Central memory CD8-positive, alpha-beta T cell (primary cell): ENCODE results near the gene MED22.
A peak's percentile ranks its signal among the peaks of the same experiment; 100 is the strongest.
"Not testable (repeated sequence)": the region's sequence is repeated elsewhere in the genome, so short reads cannot be mapped to it uniquely, and the experiment has no call there.

Experiments used
- ATAC-seq: fragments of 150-1000 bp; cut with Tn5 transposase; replicated peaks from 2 replicates; pipeline ENCODE4 v1.10.0; 2022; ENCODE audit warnings: mild to moderate bottlenecking, moderate FRiP score, moderate number of reproducible peaks; ENCODE audit not compliant: poor library complexity, severe bottlenecking; ENCODE audit errors: extremely low read depth
- DNase-seq, 2 donors: peaks; one replicate each; pipeline ENCODE4 v3.0.0; 2021; ENCODE audit warnings: low spot score in 2 of 2
- H3K27ac Mint-ChIP-seq: one replicate; pipeline ENCODE4 v1.8.0; 2022; ENCODE audit warnings: low read depth, mild to moderate bottlenecking, moderate library complexity, mixed read lengths
- H3K27me3 Mint-ChIP-seq: one replicate; pipeline ENCODE4 v1.8.0; 2022; ENCODE audit warnings: mixed read lengths
- H3K36me3 Mint-ChIP-seq: one replicate; pipeline ENCODE4 v1.8.0; 2022; ENCODE audit warnings: mild to moderate bottlenecking, moderate library complexity, mixed read lengths; ENCODE audit not compliant: insufficient read depth
- H3K4me1 Mint-ChIP-seq: one replicate; pipeline ENCODE4 v1.8.0; 2022; ENCODE audit warnings: mixed read lengths
- H3K4me3 Mint-ChIP-seq: one replicate; pipeline ENCODE4 v1.8.0; 2022; ENCODE audit warnings: mild to moderate bottlenecking, moderate library complexity, mixed read lengths
- H3K9me3 Mint-ChIP-seq: one replicate; pipeline ENCODE4 v1.8.0; 2022; ENCODE audit warnings: mixed read lengths

The MED22 gene

DNA sequence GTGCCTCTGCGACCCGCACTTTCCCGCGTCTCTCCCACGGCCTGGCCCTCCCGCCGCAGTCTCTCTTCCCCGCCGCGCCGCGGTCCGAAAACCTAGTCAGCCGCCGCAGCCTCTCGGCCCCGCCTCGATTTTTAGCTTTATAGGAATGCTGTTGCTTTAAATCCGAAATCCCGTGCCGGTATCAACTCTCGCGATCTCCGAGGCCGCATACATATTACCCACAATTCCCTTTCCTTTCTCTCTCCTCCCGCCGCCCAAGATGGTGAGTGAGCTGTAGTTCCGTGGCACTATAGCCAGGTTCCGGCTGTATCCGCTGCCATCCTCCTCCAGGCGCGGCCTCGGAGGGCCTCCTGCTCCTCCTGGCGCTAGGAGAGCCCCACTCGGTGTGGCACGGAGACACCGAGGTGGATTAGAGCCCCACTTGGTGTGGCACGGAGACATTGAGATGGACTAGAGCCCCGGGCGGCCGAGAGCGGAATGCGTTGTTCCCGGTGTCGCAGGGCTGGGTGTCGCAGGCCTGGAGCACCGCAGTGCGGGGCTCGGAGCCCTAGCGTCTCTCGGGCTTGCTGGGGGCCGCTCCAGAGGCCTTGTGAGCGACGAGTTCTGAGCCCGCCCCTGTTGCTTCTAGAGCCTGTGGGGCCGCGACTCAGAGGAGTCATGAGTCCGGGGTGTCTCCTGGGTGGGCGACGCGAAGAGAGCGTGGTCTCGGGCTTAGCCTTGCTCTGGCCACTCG, at the start of gene MED22, which contains the start of gene RPL7A:
TSS of gene MED22 (minus strand) at position 147 of the 733 bp plus-strand sequence. CDS start 1,469 bp downstream, outside the sequence.
TSS of gene RPL7A (plus strand) at position 234 of the 733 bp plus-strand sequence. CDS start at position 260, 26 bp downstream.
- peak; percentile 80 to 88 for DNase-seq
- Mint-ChIP-seq H3K36me3 (peaks cover 59% of the 10 kb centered on the region), H3K27ac (peak within 1 kb of the TSS; percentile 96), H3K9me3 (no peaks in the 10 kb centered on the region), H3K27me3 (no peaks in the 10 kb centered on the region), H3K4me1 (peaks cover 46% of the 10 kb centered on the region), H3K4me3 (peak within 1 kb of the TSS; percentile 92)
- ATAC-seq = peak; percentile 90

DNA sequence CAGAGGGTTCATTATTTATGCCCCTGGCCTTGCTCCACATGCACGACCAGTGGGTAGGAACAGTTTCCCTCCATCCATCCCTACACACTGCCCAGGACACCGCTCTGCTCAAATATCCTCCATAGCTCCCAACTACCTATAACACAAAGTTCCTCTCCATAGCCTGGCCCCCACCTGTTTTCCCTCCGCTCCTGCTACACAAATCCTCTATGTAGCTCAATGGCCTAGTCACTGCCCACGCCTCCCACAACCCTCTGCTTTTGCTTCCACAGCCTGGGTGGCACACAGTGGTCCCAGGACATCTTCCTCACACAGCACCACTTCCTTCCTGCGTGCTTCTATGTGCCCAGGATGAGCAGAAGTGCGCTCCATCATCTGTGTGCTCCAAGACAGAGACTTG, 49.4 kb upstream of the MED22 start:
- Mint-ChIP-seq H3K9me3 (no peaks in the 10 kb centered on the region), H3K36me3 (peaks cover 5% of the 10 kb centered on the region), H3K27ac (no peak overlapping the region), H3K4me3 (no peak overlapping the region), H3K4me1 (no peaks in the 10 kb centered on the region), H3K27me3 (peaks cover 14% of the 10 kb centered on the region)
- ATAC-seq = no peak
- DNase-seq = no peak

DNA sequence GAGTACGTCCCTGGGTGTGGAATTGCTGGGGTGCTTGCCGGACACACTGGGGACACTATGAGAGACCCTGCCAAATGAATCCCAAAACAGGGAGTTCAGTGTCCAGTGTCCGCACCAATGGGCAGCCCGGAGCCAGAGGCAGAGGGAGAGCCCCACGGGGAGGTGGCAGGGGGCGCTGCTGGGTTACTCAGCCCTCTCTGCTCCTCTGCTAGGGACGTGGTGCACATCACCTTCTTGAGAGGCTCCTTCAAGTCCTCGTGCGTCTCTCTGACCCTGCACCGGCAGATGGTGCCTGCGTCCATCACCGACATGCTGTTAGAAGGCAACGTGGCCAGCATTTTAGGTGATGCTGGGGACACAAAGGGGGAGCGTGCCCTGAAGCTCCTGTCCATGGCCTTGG, 49.0 kb upstream of the MED22 start:
- no peak overlapping the region for H3K4me3 Mint-ChIP-seq
- ATAC-seq (no peak), DNase-seq (no peak)
- no peaks in the 10 kb centered on the region for H3K4me1 Mint-ChIP-seq
- peaks cover 5% of the 10 kb centered on the region for H3K36me3 Mint-ChIP-seq
- peaks cover 14% of the 10 kb centered on the region for H3K27me3 Mint-ChIP-seq
- no peaks in the 10 kb centered on the region for H3K9me3 Mint-ChIP-seq
- H3K27ac Mint-ChIP-seq = no peak overlapping the region

DNA sequence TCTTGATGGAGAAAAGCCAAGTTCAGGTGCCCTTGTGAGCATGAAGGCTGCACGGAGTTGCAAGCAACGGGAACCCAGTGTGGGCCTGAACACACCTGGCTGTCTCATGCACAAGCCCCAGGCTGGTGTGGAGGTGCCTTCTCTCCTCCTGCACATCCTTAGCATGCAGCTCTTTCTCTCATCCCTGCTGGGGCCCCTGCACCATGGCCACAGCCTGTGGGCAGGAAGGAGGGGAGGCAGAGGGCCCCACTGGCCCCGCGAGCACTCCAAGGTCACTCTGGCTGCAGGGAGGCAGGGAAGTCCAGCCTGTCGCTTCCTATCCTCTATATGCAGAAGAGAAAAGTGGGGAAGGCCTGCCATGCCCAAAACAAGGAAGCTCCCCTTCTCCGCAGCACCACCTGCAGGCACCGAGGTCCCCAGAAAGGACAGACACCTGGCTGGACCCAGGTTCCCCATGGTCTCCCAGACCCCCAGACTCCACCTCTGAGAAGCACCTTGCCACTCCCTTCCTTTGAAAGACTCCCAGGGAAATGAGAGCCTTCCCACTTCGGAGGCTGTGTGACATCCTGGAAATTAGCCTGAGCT, 46.8 kb upstream of the MED22 start:
- Mint-ChIP-seq H3K9me3 (no peaks in the 10 kb centered on the region), H3K4me1 (no peaks in the 10 kb centered on the region), H3K27me3 (peaks cover 25% of the 10 kb centered on the region), H3K27ac (no peak overlapping the region), H3K4me3 (no peak overlapping the region), H3K36me3 (peaks cover 1% of the 10 kb centered on the region)
- DNase-seq (no peak), ATAC-seq (no peak)

DNA sequence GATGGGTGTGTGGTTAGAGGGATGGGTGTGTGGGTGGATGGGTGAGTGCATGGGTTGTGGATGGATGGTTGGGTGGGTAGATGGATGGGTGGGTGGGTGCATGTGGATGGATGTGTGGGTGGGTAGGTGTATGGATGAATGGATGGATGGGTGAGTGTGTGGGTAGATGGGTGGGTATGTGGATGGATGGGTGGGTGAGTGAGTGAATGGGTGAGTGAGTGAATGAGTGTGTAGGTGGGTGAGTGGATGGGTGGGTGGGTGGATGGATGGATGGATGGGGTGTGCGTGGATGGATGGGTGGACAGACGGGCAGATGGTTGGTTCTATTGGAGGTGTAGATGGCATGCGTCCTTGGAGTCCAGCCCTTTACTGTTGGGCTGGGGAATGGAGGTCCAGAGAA, 45.5 kb upstream of the MED22 start:
- Mint-ChIP-seq H3K27me3 (peaks cover 30% of the 10 kb centered on the region), H3K27ac (no peak overlapping the region), H3K4me1 (no peaks in the 10 kb centered on the region)

DNA sequence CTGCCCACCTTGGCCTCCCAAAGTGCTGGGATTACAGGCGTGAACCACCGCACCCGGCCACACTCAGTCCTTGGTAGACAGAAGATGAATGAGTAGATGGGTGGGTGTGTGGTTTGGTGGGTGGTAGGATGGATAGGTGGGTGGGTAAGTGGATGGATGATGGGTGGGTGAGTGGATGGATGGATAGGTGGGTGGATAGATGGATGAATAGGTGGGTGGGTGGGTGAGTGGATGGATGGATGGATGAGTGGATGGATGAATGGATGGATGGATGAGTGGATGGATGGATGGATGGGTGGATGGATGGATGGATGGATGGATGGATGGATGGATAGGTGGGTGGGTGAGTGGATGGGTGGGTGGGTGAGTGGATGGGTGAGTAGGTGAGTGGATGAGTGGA, 44.4 kb upstream of the MED22 start:
- not testable (repeated sequence) for H3K9me3 Mint-ChIP-seq, H3K36me3 Mint-ChIP-seq, H3K27ac Mint-ChIP-seq, H3K4me3 Mint-ChIP-seq, DNase-seq, ATAC-seq, H3K4me1 Mint-ChIP-seq
- H3K27me3 Mint-ChIP-seq = peaks cover 30% of the 10 kb centered on the region

More for the DNA sequence above, 45.5 kb upstream of the MED22 start:
- H3K4me3 Mint-ChIP-seq = no peak overlapping the region
- no peaks in the 10 kb centered on the region for H3K9me3 Mint-ChIP-seq
- peaks cover 1% of the 10 kb centered on the region for H3K36me3 Mint-ChIP-seq
- ATAC-seq (no peak), DNase-seq (no peak)

DNA sequence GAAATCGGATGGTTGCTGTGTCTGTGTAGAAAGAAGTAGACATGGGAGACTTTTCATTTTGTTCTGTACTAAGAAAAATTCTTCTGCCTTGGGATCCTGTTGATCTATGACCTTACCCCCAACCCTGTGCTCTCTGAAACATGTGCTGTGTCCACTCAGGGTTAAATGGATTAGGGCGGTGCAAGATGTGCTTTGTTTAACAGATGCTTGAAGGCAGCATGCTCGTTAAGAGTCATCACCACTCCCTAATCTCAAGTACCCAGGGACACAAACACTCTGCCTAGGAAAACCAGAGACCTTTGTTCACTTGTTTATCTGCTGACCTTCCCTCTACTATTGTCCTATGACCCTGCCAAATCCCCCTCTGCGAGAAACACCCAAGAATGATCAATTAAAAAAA, 43.5 kb upstream of the MED22 start:
- not testable (repeated sequence) for H3K4me3 Mint-ChIP-seq, H3K27ac Mint-ChIP-seq, DNase-seq, H3K4me1 Mint-ChIP-seq, H3K9me3 Mint-ChIP-seq, H3K36me3 Mint-ChIP-seq, ATAC-seq
- H3K27me3 Mint-ChIP-seq = peaks cover 30% of the 10 kb centered on the region

DNA sequence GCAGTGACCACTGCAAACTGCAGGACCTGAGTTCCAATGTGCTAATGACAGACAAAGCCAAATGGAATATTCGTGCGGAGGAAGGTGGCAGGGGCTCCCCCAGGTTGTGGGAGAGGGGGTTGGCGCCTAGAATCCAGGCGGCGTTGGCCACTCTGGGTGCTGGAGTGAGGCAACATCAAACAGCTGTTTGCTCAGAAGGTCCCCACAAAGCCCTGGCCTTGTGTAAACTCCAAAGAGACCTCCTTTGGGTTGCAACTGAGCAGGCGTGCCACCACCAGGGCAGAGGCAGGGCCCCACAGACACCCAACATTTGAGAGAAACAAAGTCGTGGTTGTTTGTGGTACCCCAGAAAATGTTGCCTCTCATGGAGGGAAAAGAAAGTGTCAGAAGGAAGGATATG, 42.8 kb upstream of the MED22 start:
- no peak for ATAC-seq
- no peaks in the 10 kb centered on the region for H3K9me3 Mint-ChIP-seq
- H3K36me3 Mint-ChIP-seq = no peaks in the 10 kb centered on the region

DNA sequence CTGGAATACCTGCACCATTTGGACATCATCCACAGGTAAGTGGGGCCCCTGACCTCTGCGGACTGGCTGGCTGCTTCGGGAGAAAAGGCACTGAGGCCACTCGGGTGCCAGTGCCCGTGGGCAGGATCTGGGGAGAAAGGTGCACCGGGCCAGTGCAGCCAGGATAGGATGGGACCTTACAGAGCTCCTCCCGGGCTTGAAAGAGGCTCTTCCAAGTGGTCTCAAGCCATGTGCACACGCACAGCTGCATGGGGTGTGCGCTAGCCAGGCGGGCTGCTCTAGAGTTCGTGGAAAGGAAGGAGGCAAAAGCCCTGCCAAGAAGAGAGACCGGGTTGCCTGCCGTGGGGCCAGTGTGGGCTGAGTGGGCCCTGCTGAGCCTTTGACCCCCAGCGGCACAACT, 41.6 kb upstream of the MED22 start:
- DNase-seq = no peak
- Mint-ChIP-seq H3K4me3 (no peak overlapping the region), H3K36me3 (no peaks in the 10 kb centered on the region), H3K9me3 (no peaks in the 10 kb centered on the region), H3K27me3 (peaks cover 19% of the 10 kb centered on the region), H3K27ac (peak overlapping the region; percentile 48), H3K4me1 (no peaks in the 10 kb centered on the region)
- ATAC-seq = no peak

More for the DNA sequence above, 42.8 kb upstream of the MED22 start:
- no peaks in the 10 kb centered on the region for H3K4me1 Mint-ChIP-seq
- DNase-seq = no peak
- H3K27me3 Mint-ChIP-seq = peaks cover 30% of the 10 kb centered on the region
- H3K4me3 Mint-ChIP-seq = no peak overlapping the region
- no peak overlapping the region for H3K27ac Mint-ChIP-seq

DNA sequence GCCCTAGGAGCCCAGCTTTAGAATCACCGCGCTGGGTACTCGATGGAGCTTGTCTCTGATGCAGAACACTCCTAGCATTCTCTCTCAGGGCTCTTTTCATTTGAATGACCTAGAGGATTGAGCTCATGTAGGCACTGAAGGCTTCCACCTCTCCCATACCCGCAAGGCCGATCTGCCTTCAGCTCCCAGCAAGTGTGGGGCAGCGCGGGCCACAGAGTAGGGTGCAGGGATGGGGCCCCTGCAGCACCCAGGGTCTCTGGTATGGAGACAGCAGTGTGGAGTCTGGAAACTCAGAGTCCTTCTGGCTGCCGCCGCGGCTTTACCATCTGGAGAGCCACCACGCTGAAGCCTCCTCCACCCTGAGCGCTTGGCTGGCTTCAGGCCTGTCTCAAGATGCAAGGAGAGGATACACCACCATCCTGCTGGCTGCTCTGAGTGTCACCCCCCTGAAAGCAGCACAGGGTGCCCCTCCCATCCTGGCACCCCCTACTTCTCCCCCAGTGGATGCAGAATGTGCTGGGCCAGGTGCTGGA, 41.2 kb upstream of the MED22 start:
- Mint-ChIP-seq H3K36me3 (no peaks in the 10 kb centered on the region), H3K4me1 (no peaks in the 10 kb centered on the region), H3K4me3 (no peak overlapping the region), H3K27me3 (peaks cover 16% of the 10 kb centered on the region), H3K27ac (no peak overlapping the region), H3K9me3 (no peaks in the 10 kb centered on the region)
- DNase-seq (no peak), ATAC-seq (no peak)

DNA sequence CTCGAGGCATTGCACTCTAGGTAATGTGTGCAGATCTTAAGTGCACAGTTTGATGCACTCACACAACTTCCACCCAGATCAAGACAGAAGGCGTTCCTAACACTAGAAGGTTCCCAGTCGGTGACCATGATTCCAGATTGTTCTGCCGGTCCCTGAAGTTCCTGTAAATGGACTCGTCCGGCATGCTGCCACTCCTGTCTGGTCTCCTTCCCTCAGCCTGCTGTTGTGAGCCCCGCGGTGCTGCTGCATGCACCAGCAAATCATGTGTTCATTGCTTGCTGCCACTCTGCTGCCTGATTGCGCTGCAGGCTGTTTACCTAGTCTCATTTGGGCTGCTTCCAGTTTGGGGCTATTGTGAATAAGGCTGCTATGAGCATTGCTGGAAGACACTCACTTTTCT, 39.7 kb upstream of the MED22 start:
- Mint-ChIP-seq H3K4me3 (no peak overlapping the region), H3K36me3 (no peaks in the 10 kb centered on the region), H3K9me3 (no peaks in the 10 kb centered on the region)

DNA sequence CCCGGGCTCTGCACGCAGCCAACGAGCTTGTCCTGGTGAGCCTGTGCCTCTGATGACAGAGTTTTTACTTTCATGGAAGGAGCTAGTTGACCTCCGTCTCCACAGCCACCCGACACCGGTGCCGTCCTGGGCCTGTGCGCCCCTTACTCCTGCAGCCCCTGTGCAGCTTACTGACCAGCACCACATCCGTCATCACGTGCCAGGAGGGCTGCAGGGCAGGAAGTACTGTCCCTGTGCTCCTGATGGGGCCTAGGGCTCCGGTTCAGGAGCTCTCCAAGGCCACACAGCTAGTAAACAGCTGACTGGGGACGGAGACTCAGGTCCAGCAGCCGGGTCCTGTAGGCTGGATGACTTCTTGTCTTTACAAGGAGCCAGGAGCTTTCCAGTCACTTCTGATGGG, 38.4 kb upstream of the MED22 start:
- no peak overlapping the region for H3K27ac Mint-ChIP-seq
- no peaks in the 10 kb centered on the region for H3K4me1 Mint-ChIP-seq
- peaks cover 16% of the 10 kb centered on the region for H3K27me3 Mint-ChIP-seq
- H3K4me3 Mint-ChIP-seq = no peak overlapping the region
- H3K9me3 Mint-ChIP-seq = no peaks in the 10 kb centered on the region
- ATAC-seq (no peak), DNase-seq (no peak)
- H3K36me3 Mint-ChIP-seq = no peaks in the 10 kb centered on the region

More for the DNA sequence above, 39.7 kb upstream of the MED22 start:
- Mint-ChIP-seq H3K27ac (no peak overlapping the region), H3K27me3 (peaks cover 16% of the 10 kb centered on the region), H3K4me1 (no peaks in the 10 kb centered on the region)
- DNase-seq = no peak
- ATAC-seq = no peak

DNA sequence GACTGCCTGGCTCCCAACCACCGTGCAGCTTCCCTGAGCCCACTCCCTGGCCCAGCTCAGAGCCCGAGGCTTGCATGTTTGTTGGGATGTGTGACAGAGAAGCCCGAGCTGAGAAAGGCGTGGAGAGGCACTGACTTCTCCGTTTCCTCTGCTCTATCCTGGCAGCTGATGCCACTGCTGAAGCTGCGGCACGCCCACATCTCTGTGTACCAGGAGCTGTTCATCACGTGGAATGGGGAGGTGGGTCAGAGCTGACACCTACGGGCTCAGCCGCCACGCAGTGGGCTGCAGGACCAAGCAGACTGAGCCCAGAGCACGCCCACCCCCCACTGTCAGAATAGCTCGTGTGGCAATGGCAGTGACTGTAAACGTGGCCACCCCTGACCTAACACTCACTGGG, 37.5 kb upstream of the MED22 start:
- no peak for ATAC-seq
- no peak overlapping the region for H3K27ac Mint-ChIP-seq
- no peak overlapping the region for H3K4me3 Mint-ChIP-seq
- H3K4me1 Mint-ChIP-seq = no peaks in the 10 kb centered on the region
- H3K9me3 Mint-ChIP-seq = no peaks in the 10 kb centered on the region
- H3K36me3 Mint-ChIP-seq = no peaks in the 10 kb centered on the region
- peaks cover 12% of the 10 kb centered on the region for H3K27me3 Mint-ChIP-seq
- DNase-seq = no peak
